Mucosa of stomach (tissue), 1 donor: ENCODE measurements around the gene ASMTL.

Source experiments
- H3K27me3 ChIP-seq: one replicate; pipeline ENCODE4 v1.7.0; 2013; ENCODE audit warnings: mild to moderate bottlenecking, low read length; ENCODE audit not compliant: control insufficient read depth, insufficient read depth
- H3K36me3 ChIP-seq: one replicate; pipeline ENCODE4 v1.7.0; 2013; ENCODE audit warnings: low read length; ENCODE audit not compliant: control insufficient read depth, insufficient read depth
- H3K4me1 ChIP-seq: one replicate; pipeline ENCODE4 v1.7.0; 2013; ENCODE audit warnings: mild to moderate bottlenecking, low read length; ENCODE audit not compliant: control insufficient read depth, insufficient read depth
- H3K4me3 ChIP-seq: one replicate; pipeline ENCODE4 v1.7.0; 2013; ENCODE audit warnings: low read length
- H3K9ac ChIP-seq: one replicate; pipeline ENCODE4 v1.7.0; 2013; ENCODE audit warnings: mild to moderate bottlenecking, low read length, moderate library complexity
- H3K9me3 ChIP-seq: one replicate; pipeline ENCODE4 v1.7.0; 2013; ENCODE audit warnings: mild to moderate bottlenecking, low read length, moderate library complexity; ENCODE audit not compliant: control insufficient read depth
- donor health status: Pancreatic carcinoma.

Gene ASMTL

GRCh38 chrX:1391707-1392375 lies 60.9 kb downstream of the ASMTL start, which contains the start of gene SLC25A6:
SLC25A6 (minus strand) TSS chrX:1392113; CDS start chrX:1392009, 104 bp downstream.
- H3K9ac ChIP-seq = peak within 1 kb of the TSS; percentile 92
- no peaks in the 10 kb centered on the region for H3K9me3 ChIP-seq
- H3K4me3 ChIP-seq = peak within 1 kb of the TSS; percentile 71
- no peaks in the 10 kb centered on the region for H3K36me3 ChIP-seq
- H3K4me1 ChIP-seq = peaks cover 19% of the 10 kb centered on the region
- H3K27me3 ChIP-seq = no peaks in the 10 kb centered on the region

DNA sequence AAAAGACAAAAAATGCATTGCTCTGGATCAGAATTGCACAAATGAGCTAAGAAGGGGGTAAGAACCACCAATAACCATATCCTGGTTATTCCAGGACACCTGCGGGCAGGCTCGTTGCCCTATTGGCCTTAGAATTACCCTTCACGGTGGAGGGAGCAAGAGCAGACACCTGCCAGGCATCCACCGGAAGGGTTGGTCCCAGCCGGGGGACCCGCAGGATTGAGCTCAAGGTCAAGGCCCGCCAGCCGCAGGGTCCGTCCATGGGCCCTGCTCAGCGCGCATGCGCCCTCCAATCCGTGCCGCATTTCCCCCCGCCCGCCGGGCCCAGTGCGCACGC lies 61.4 kb downstream of the ASMTL start:
- H3K4me3 ChIP-seq = peak overlapping the region; percentile 53
- H3K9me3 ChIP-seq = no peaks in the 10 kb centered on the region
- H3K4me1 ChIP-seq = peaks cover 19% of the 10 kb centered on the region
- H3K9ac ChIP-seq = peak overlapping the region; percentile 66
- no peaks in the 10 kb centered on the region for H3K27me3 ChIP-seq
- H3K36me3 ChIP-seq = peaks cover 2% of the 10 kb centered on the region

DNA sequence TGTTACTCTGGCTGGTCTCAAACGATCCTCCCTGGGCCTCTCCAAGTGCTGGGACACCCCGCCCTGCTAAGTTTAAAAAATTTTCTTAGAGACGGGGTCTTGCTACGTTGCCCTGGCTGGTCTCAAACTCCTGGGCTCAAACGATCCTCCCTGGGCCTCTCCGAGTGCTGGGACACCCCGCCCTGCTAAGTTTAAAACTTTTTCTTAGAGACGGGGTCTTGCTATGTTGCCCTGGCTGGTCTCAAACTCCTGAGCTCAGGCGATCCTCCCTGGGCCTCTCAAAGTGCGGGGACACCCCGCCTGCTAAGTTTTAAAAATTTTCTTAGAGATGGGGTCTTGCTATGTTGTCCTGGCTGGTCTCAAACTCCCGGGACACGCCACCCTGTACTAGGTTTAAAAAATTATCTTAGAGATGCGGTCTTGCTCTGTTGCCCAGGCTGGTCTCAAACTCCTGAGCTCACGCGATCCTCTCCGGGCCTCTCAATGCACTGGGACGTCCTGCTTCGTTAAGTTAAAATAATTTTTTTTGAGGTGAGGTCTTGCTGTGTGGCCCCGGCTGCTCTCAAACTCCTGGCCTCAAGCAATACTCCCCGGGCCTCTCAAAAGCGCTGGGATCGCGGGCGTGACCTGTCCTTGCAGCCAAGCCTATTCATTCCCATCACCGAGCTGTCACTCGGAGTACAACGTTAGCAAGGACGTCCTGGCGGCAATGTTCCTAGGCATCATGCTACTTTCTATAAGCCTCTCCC lies 61.9 kb downstream of the ASMTL start:
- Histone ChIP-seq H3K36me3 (peaks cover 5% of the 10 kb centered on the region), H3K27me3 (no peaks in the 10 kb centered on the region), H3K4me1 (peaks cover 19% of the 10 kb centered on the region), H3K9ac (peak overlapping the region; percentile 66), H3K9me3 (no peaks in the 10 kb centered on the region), H3K4me3 (peak overlapping the region; percentile 53)

DNA sequence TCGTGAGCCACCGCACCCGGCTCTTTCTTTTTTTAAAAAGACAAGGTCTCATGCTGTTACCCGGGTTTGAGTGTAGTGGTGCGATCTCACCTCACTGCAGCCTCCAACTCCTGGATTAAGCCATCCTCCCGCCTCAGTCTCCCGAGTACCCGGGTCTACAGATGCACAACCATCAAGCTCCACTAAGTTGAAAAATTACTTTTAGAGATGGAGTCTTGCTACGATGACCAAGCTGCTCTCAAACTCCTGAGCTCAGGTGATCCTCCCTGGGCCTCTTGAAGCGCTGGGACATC lies 62.8 kb downstream of the ASMTL start:
- Histone ChIP-seq H3K4me3 (no peak overlapping the region), H3K27me3 (no peaks in the 10 kb centered on the region), H3K9me3 (no peaks in the 10 kb centered on the region), H3K9ac (no peak overlapping the region), H3K36me3 (peaks cover 5% of the 10 kb centered on the region), H3K4me1 (peaks cover 19% of the 10 kb centered on the region)

GRCh38 chrX:1389181-1389992 lies 63.3 kb downstream of the ASMTL start:
- H3K4me3 ChIP-seq = no peak overlapping the region
- peaks cover 5% of the 10 kb centered on the region for H3K36me3 ChIP-seq

GRCh38 chrX:1388651-1389050 lies 64.1 kb downstream of the ASMTL start:
- H3K9me3 ChIP-seq = no peaks in the 10 kb centered on the region
- H3K36me3 ChIP-seq = peaks cover 5% of the 10 kb centered on the region
- H3K9ac ChIP-seq = no peak overlapping the region
- H3K27me3 ChIP-seq = no peaks in the 10 kb centered on the region
- no peak overlapping the region for H3K4me3 ChIP-seq
- peaks cover 19% of the 10 kb centered on the region for H3K4me1 ChIP-seq

More at GRCh38 chrX:1389181-1389992, 63.3 kb downstream of the ASMTL start:
- Histone ChIP-seq H3K4me1 (peaks cover 19% of the 10 kb centered on the region), H3K9ac (no peak overlapping the region), H3K27me3 (no peaks in the 10 kb centered on the region), H3K9me3 (no peaks in the 10 kb centered on the region)

- peaks cover 5% of the 10 kb centered on the region for H3K36me3 ChIP-seq
- H3K9me3 ChIP-seq = no peaks in the 10 kb centered on the region
- H3K27me3 ChIP-seq = no peaks in the 10 kb centered on the region
- no peak overlapping the region for H3K9ac ChIP-seq
- H3K4me1 ChIP-seq = peaks cover 16% of the 10 kb centered on the region
- H3K4me3 ChIP-seq = no peak overlapping the region
Observed at GRCh38 chrX:1387141-1387776, 65.5 kb downstream of the ASMTL start.

DNA sequence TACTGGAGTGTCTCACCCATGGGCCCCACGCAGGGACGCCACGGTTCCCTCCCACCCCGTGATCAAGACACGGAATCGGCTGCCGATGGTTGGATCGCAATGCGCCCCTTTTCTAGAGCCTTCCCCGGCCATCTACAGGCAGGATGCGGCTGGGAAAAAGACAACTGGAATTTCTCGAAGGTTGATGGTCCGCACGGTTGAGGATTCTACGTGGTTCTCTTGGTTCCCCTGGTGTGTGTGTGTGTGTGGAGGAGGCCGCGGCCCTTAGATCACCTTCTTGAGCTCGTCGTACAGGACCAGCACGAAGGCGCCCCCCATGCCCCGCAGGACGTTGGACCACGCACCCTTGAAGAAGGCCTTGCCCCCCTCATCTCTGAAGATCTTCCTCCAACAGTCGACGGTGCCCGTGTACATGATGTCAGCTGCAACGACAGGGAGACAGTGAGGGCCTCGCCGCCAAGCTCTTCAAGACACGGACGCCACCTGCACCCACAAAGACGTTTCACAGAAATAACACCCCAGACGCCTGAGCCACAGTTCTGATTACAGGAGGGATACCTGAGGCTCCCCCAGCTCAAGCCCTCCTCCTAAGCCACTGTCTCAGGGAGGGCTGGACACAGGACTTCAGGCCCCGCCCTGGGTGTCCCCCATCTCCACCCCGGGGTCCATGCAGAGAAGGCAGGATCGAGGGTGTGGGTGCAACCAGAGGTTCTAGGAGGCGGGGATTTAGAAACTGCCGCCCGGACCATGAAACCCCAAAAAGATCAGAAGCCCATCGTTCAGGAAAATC lies 66.2 kb downstream of the ASMTL start:
- H3K4me3 ChIP-seq = no peak overlapping the region
- no peaks in the 10 kb centered on the region for H3K27me3 ChIP-seq
- H3K4me1 ChIP-seq = peaks cover 16% of the 10 kb centered on the region
- no peak overlapping the region for H3K9ac ChIP-seq
- no peaks in the 10 kb centered on the region for H3K9me3 ChIP-seq
- H3K36me3 ChIP-seq = peaks cover 5% of the 10 kb centered on the region

GRCh38 chrX:1385253-1386223 lies 67.2 kb downstream of the ASMTL start:
- Histone ChIP-seq H3K27me3 (no peaks in the 10 kb centered on the region), H3K4me3 (no peak overlapping the region), H3K36me3 (peaks cover 5% of the 10 kb centered on the region), H3K4me1 (peaks cover 16% of the 10 kb centered on the region), H3K9me3 (no peaks in the 10 kb centered on the region), H3K9ac (no peak overlapping the region)

- peaks cover 9% of the 10 kb centered on the region for H3K4me1 ChIP-seq
- no peaks in the 10 kb centered on the region for H3K27me3 ChIP-seq
- H3K36me3 ChIP-seq = peaks cover 5% of the 10 kb centered on the region
Observed at GRCh38 chrX:1384658-1385252, 68.0 kb downstream of the ASMTL start.

More at GRCh38 chrX:1384658-1385252, 68.0 kb downstream of the ASMTL start:
- no peak overlapping the region for H3K4me3 ChIP-seq
- H3K9me3 ChIP-seq = no peaks in the 10 kb centered on the region
- no peak overlapping the region for H3K9ac ChIP-seq
